Measurements from ENCODE around the gene SLC39A13. TPM values are rescaled to one million over a fixed set of nuclear protein-coding genes. Genes with fewer than 3 reads are reported as not detected.
A peak's percentile ranks its signal among the peaks of the same experiment; 100 is the strongest.

The SLC39A13 gene
- total and polyA plus RNA-seq, 2 experiments from 2014 or later, result 175 to 189 TPM

- TF ChIP-seq EZH2phosphoT487 (IDR thresholded peaks at IDR 0.05; ENCODE audit: insufficient read depth, low read depth) (no peak), EZH2 (IDR thresholded peaks at IDR 0.05; ENCODE audit: insufficient read depth, poor library complexity, severe bottlenecking) (no peak)
- peak overlapping the region; percentile 61 for H3K4me3 ChIP-seq
- H4K20me1 ChIP-seq (ENCODE audit: insufficient read depth), result no peaks in the 10 kb centered on the region
- no peaks in the 10 kb centered on the region for H3K27me3 ChIP-seq (replicated peaks; ENCODE audit: insufficient read depth)
- no peaks in the 10 kb centered on the region for H3K79me2 ChIP-seq (ENCODE audit: insufficient read depth)
- DNase-seq, result no peak
- peak overlapping the region; percentile 23 for H3K4me2 ChIP-seq (ENCODE audit: unreplicated experiment)
- no peaks in the 10 kb centered on the region for H3K4me1 ChIP-seq (ENCODE audit: insufficient read depth)
- H3K9me2 ChIP-seq (ENCODE audit: insufficient read depth), result no peaks in the 10 kb centered on the region
- no peaks in the 10 kb centered on the region for H3K36me3 ChIP-seq (ENCODE audit: low read depth)
- in situ Hi-C loops (cut with MboI), result no loop called here
- peak overlapping the region; percentile 75 for H2AFZ ChIP-seq
- peaks cover 5% of the 10 kb centered on the region; the same call in 1 of the 2 replicates for H3F3A ChIP-seq (ENCODE audit: insufficient read depth)
- WGBS, 2 experiments (ENCODE audit: low coverage in 1 of 2, low lambda C conversion rate in 2 of 2, missing lambda C conversion rate in 2 of 2), result 11 to 15% methylated on average over 20 to 23 of the region's 47 CpGs
- H3K9ac ChIP-seq, result peak overlapping the region; percentile 46
- no peaks in the 10 kb centered on the region for H3K9me3 ChIP-seq (ENCODE audit: low read depth)
- H3K27ac ChIP-seq, result no peak overlapping the region
These were observed 8.3 kb upstream of the SLC39A13 start for GRCh38 chr11:47399860-47400767.

- H3K79me2 ChIP-seq (ENCODE audit: insufficient read depth), result no peaks in the 10 kb centered on the region
- no peaks in the 10 kb centered on the region for H3K27me3 ChIP-seq (replicated peaks; ENCODE audit: insufficient read depth)
- no peak for TF ChIP-seq EZH2phosphoT487 (IDR thresholded peaks at IDR 0.05; ENCODE audit: insufficient read depth, low read depth)
- no peak for TF ChIP-seq EZH2 (IDR thresholded peaks at IDR 0.05; ENCODE audit: insufficient read depth, poor library complexity, severe bottlenecking)
- 30 to 31% methylated on average over 8 of the region's 8 CpGs for WGBS, 2 experiments (ENCODE audit: low coverage in 1 of 2, low lambda C conversion rate in 2 of 2, missing lambda C conversion rate in 2 of 2)
- in situ Hi-C loops (cut with MboI), result no loop called here
- 0 out of 2 replicates have a peak overlapping the region, but pooled peaks have one; percentile 21 for H3K9ac ChIP-seq
- H3F3A ChIP-seq (ENCODE audit: insufficient read depth), result peaks cover 5% of the 10 kb centered on the region; the same call in 1 of the 2 replicates
- peak overlapping the region; percentile 75; the same call in 1 of the 2 replicates for H2AFZ ChIP-seq
- no peak overlapping the region for H3K4me3 ChIP-seq
- H4K20me1 ChIP-seq (ENCODE audit: insufficient read depth), result no peaks in the 10 kb centered on the region
- no peaks in the 10 kb centered on the region for H3K9me2 ChIP-seq (ENCODE audit: insufficient read depth)
- H3K27ac ChIP-seq, result no peak overlapping the region
- peak; percentile 24 for DNase-seq
- no peaks in the 10 kb centered on the region for H3K9me3 ChIP-seq (ENCODE audit: low read depth)
- H3K4me2 ChIP-seq (ENCODE audit: unreplicated experiment), result peak overlapping the region; percentile 23
- H3K36me3 ChIP-seq (ENCODE audit: low read depth), result no peaks in the 10 kb centered on the region
- H3K4me1 ChIP-seq (ENCODE audit: insufficient read depth), result no peaks in the 10 kb centered on the region
These were observed 7.6 kb upstream of the SLC39A13 start for GRCh38 chr11:47400768-47401279.

DNA sequence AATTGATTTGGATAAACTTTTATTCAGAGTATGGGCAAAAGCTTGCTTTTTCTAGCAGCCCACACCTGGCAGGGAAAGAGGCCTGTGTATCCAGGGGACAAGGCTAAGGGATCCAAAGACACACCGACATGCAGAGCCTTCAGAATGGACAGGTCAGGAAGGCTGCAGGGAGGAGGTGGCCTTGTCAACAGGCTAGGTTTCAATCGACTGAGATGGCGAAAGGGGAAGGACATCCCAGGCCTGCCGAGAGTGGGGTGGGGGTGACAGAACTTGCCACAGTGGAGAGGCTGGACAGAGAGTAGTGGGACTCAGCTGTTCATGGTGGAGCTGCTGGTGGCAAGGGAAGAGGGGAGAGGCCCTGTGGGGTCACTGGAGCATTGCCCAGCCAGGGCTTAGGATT is 5.3 kb upstream of the SLC39A13 start:
- no peak overlapping the region for H3K9ac ChIP-seq
- H3F3A ChIP-seq (ENCODE audit: insufficient read depth), result peaks cover 14% of the 10 kb centered on the region
- H3K36me3 ChIP-seq (ENCODE audit: low read depth), result no peaks in the 10 kb centered on the region
- WGBS, 2 experiments (ENCODE audit: low coverage in 1 of 2, low lambda C conversion rate in 2 of 2, missing lambda C conversion rate in 2 of 2), result 54 to 75% methylated on average over 4 of the region's 4 CpGs
- in situ Hi-C loops (cut with MboI), result no loop called here
- H3K79me2 ChIP-seq (ENCODE audit: insufficient read depth), result no peaks in the 10 kb centered on the region
- DNase-seq, result no peak
- no peak overlapping the region for H2AFZ ChIP-seq
- no peak overlapping the region for H3K27ac ChIP-seq
- H3K27me3 ChIP-seq (replicated peaks; ENCODE audit: insufficient read depth), result no peaks in the 10 kb centered on the region
- no peaks in the 10 kb centered on the region for H4K20me1 ChIP-seq (ENCODE audit: insufficient read depth)
- no peak overlapping the region for H3K4me3 ChIP-seq
- TF ChIP-seq EZH2phosphoT487 (IDR thresholded peaks at IDR 0.05; ENCODE audit: insufficient read depth, low read depth) (no peak), EZH2 (IDR thresholded peaks at IDR 0.05; ENCODE audit: insufficient read depth, poor library complexity, severe bottlenecking) (no peak)
- H3K9me2 ChIP-seq (ENCODE audit: insufficient read depth), result no peaks in the 10 kb centered on the region
- no peak overlapping the region for H3K4me2 ChIP-seq (ENCODE audit: unreplicated experiment)
- H3K4me1 ChIP-seq (ENCODE audit: insufficient read depth), result peaks cover 10% of the 10 kb centered on the region
- H3K9me3 ChIP-seq (ENCODE audit: low read depth), result no peaks in the 10 kb centered on the region

- Histone ChIP-seq H3K4me2 (ENCODE audit: unreplicated experiment) (no peak overlapping the region), H3F3A (ENCODE audit: insufficient read depth) (peaks cover 14% of the 10 kb centered on the region), H3K4me1 (ENCODE audit: insufficient read depth) (peaks cover 10% of the 10 kb centered on the region), H3K79me2 (ENCODE audit: insufficient read depth) (peaks cover under 1% of the 10 kb centered on the region; the same call in 1 of the 2 replicates), H3K9me2 (ENCODE audit: insufficient read depth) (no peaks in the 10 kb centered on the region), H3K4me3 (no peak overlapping the region), H2AFZ (no peak overlapping the region), H3K9me3 (ENCODE audit: low read depth) (no peaks in the 10 kb centered on the region), H3K9ac (no peak overlapping the region), H4K20me1 (ENCODE audit: insufficient read depth) (no peaks in the 10 kb centered on the region), H3K27me3 (replicated peaks; ENCODE audit: insufficient read depth) (no peaks in the 10 kb centered on the region), H3K27ac (no peak overlapping the region), H3K36me3 (ENCODE audit: low read depth) (no peaks in the 10 kb centered on the region)
- DNase-seq, result no peak
- in situ Hi-C loops (cut with MboI), result no loop called here
- TF ChIP-seq EZH2phosphoT487 (IDR thresholded peaks at IDR 0.05; ENCODE audit: insufficient read depth, low read depth) (no peak), EZH2 (IDR thresholded peaks at IDR 0.05; ENCODE audit: insufficient read depth, poor library complexity, severe bottlenecking) (no peak)
- 68 to 70% methylated on average over 3 of the region's 3 CpGs for WGBS, 2 experiments (ENCODE audit: low coverage in 1 of 2, low lambda C conversion rate in 2 of 2, missing lambda C conversion rate in 2 of 2)
These were observed 4.8 kb upstream of the SLC39A13 start for GRCh38 chr11:47403571-47403970.

All from GM23248 (cell line).